Posterior vena cava (tissue), 2 donors: ENCODE results near the gene TRPV2. TPM values are rescaled to one million over a fixed set of nuclear protein-coding genes. Genes with fewer than 3 reads are reported as not detected.
"Not testable (repeated sequence)": the region's sequence is repeated elsewhere in the genome, so short reads cannot be mapped to it uniquely, and the experiment has no call there.

Experiments
- DNase-seq: peaks from one replicate; pipeline ENCODE4 v3.0.0-alpha.2; 2020; ENCODE audit warnings: low spot score
- intact Hi-C, 2 donors: fragments of 100-400 bp; cut with DNase I; formaldehyde crosslinking; loops; one replicate each; pipeline versions ENCODE4 v1.14.1 to v1.14.2; 2022 to 2023
- total RNA-seq, 2 donors: library from RNA; stranded (reverse); fragmentation: NEBNext Ultra II Directional; extraction: Animal tissue kit (Norgen Biotek cat#: 25700); gene quantifications; one replicate each; pipeline ENCODE4 v1.2.1, GENCODE V29; 2021
- donor health status: DM: yes; HTN: yes; CAD: no.
- donor health status: DM: yes; HTN: yes; CAD: no.

The TRPV2 gene
- total RNA-seq, 2 donors from 2014 or later: 35.7 to 40.8 TPM

- DNase-seq: no peak
- intact Hi-C loops: no loop called here
These were observed 16.8 kb upstream of the TRPV2 start for GRCh38 chr17:16398270-16399267.

GRCh38 chr17:16403847-16404246 is 11.5 kb upstream of the TRPV2 start:
- DNase-seq: peak; percentile 12
- intact Hi-C loops: not testable (repeated sequence)

GRCh38 chr17:16406742-16407674 is 8.4 kb upstream of the TRPV2 start:
- intact Hi-C loops: no loop called here
- peak; percentile 85 for DNase-seq

- DNase-seq: peak; percentile 91
- intact Hi-C loops: no loop called here
These were observed 7.3 kb upstream of the TRPV2 start for GRCh38 chr17:16407911-16408588.

GRCh38 chr17:16417399-16417798 is 2.0 kb downstream of the TRPV2 start:
- intact Hi-C loops: no loop called here
- no peak for DNase-seq

- DNase-seq: no peak
- intact Hi-C loops: loop anchor here in 1 of 2 donors (1.0 kb wide), 1 partner anchor 9 kb away; no protein-coding TSS in a partner anchor
These were observed 2.7 kb downstream of the TRPV2 start for GRCh38 chr17:16417896-16418684.

- DNase-seq: no peak
- intact Hi-C loops: loop anchor here in 1 of 2 donors (1.0 kb wide), 1 partner anchor 9 kb away; no protein-coding TSS in a partner anchor
These were observed 3.3 kb downstream of the TRPV2 start for GRCh38 chr17:16418685-16419068.

GRCh38 chr17:16419074-16419928 is 3.9 kb downstream of the TRPV2 start:
- intact Hi-C loops: no loop called here
- DNase-seq: no peak

- intact Hi-C loops: no loop called here
- DNase-seq: no peak
These were observed 4.5 kb downstream of the TRPV2 start for GRCh38 chr17:16419929-16420271.

GRCh38 chr17:16422416-16422815 is 7.0 kb downstream of the TRPV2 start:
- DNase-seq: no peak
- intact Hi-C loops: no loop called here

GRCh38 chr17:16423226-16423872 is 8.0 kb downstream of the TRPV2 start:
- intact Hi-C loops: no loop called here
- no peak for DNase-seq

- intact Hi-C loops: no loop called here
These were observed 9.8 kb downstream of the TRPV2 start for GRCh38 chr17:16425202-16425601.

GRCh38 chr17:16425698-16426659 is 10.6 kb downstream of the TRPV2 start:
- intact Hi-C loops: no loop called here
- no peak for DNase-seq

More at GRCh38 chr17:16425202-16425601, 9.8 kb downstream of the TRPV2 start:
- no peak for DNase-seq

GRCh38 chr17:16427020-16427419 is 11.6 kb downstream of the TRPV2 start:
- intact Hi-C loops: no loop called here
- no peak for DNase-seq

- intact Hi-C loops: no loop called here
- no peak for DNase-seq
These were observed 12.9 kb downstream of the TRPV2 start for GRCh38 chr17:16428098-16428882.
